ENCODE data around the gene TUBB6.

TUBB6 gene

DNA sequence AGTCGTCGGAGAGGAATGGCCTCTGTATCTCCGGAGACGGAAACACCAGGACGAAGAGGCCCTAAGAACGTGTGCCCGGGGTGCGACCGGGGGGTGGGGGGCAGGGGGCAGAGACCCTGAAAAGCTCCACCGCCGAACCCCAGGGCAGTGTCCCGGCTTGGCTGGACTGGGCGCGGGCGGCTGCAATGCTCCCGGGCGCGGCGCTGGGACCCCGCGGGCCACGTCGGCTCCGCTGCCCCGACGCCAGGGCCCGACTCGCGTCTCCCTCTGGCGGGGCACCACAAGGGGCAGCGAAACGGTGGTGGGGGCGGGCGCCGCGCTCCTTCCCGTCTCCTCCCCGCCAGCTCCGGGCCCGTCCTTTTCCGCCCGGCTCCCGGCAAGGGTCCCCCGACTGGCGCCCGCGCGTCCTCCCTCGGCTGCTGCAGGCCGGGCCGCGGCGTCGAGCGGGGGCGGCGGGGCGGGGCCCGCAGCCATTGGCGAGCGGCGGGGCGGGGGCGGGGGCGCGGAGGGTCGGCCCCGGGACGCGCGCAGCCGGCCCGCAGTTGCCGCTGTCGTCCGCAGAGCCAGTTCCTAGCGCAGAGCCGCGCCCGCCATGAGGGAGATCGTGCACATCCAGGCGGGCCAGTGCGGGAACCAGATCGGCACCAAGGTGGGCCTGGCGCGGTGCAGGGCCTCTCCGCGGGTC, at the start of gene TUBB6:
Gene TUBB6, plus strand, starts transcription at position 541 of the 685 bp plus-strand sequence. Its CDS starts 52 bp downstream, at position 593.
- DNase-seq, result peak; percentile 34

DNA sequence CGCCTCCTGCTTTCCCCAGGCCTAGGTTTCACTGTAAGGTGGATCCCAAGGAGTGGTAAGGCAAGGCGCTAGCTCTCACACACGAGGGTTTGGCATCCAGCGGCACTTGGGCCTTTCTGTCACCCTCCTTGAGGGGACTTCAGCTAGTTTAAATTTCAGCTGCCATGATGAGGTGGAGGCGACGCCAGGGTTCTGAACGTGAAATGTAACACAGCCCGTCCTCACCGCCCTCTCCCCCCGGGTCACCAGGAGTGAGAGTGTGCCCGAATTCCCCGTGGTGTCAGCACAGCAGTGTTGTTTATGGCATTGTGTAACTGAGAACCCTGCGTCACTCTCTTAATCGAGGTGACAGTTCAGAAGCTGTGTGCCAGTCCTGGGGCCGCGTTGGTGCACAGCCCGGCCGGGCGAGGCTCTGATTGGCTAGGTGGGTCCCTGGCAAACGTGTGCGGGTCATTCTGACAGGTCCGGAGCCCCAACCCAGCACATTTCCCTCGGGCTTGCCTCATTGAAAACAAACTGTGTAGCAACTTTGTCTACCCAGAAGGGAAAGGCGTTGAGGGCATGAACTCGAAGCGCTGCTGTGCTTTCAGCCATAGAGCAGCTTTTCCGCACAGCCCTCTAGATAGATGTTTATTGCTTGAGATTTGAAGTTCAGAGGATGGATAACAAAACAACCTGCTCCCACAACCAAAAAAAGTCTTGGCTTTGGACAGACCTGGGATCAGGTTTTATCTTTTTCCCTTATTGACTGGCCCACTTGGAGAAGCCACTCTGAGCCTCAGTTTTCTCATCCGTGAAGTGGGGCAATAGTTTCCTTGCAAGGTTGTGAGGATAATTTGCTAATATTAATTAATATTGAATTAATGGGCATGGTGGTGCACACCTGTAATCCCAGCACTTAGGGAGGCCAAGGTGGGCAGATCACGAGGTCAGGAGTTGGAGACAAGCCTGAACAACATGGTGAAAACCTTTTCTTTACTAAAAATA, 49.0 kb upstream of the TUBB6 start:
- DNase-seq, result no peak

DNA sequence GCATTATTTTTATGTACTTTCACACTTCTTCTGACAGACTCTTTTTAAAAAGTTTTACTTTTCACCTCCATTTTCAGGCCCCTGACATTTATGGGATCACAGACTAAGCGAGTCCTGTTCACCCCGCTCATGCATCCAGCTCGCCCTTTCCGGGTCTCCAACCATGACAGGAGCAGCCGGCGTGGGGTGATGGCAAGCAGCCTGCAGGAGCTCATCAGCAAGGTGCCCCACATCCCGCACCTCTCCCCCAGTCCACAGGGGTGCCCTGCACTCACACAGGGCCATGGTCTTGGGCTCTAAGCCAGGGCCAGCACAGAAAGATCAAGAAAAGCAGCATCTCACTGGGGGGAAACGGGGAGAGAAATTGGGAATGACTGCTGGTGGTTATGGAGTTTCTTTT, 45.3 kb upstream of the TUBB6 start:
- DNase-seq, result no peak

DNA sequence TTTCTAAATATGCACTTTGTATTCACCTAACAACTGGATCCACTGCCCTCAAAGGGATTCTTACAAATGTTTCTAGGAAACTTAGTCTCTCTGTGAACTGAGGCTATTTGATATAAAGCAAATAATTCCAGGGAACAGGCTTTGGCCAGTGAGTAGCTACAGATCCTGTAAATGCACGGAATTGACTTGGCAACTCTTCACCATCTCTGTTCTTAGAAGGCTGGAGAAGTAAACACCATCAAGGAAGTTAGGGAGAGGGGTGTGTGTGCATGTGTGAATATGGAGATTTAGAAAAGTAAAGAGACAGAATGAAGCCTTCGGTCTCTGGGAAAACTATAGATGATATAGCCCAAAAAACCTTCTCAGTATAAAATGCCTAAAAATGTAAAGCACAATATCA, 43.2 kb upstream of the TUBB6 start:
- no peak for DNase-seq

DNA sequence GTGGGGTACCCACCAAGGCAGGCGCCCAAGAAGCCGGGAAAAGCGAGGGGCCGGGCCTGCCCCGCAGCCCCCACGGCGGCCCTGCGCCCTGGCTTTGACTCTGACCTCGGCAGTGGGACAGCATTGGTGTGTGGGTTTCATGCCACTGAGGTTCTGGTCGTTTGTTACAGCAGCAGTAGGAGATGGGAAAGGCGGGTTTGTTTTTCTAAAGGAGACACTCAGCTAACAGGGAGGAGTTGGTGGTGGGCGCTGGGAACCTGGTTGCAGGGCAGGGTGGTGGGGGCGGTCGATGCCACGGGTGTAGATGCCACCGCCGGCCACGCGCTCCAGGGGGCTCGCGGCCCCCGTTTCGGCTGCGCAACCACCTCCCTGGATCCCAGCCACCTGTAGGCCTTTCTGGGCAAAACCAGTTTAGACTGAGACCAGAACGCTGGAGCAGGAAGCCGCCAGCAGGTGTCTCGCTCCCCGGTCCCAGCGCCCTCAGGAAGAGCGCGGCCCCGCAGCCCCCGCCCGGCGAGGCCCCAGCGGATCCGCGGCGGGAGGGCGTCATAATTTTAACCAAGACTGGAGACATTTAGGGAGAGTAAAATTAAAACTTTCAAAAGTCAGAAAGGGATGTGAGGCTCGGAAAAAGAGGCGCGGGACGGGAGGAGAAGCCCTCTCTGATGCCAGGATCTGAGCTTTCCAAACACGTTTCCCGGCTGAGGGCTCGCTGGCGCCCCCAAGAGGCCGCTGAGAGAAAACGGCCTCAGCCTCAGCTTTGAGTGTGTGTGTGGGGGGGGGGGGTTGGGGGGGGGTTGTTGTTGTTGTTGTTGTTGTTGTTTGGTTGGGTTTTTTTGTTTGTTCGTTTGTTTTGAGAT, 36.4 kb upstream of the TUBB6 start:
- peak; percentile 74 for DNase-seq

DNA sequence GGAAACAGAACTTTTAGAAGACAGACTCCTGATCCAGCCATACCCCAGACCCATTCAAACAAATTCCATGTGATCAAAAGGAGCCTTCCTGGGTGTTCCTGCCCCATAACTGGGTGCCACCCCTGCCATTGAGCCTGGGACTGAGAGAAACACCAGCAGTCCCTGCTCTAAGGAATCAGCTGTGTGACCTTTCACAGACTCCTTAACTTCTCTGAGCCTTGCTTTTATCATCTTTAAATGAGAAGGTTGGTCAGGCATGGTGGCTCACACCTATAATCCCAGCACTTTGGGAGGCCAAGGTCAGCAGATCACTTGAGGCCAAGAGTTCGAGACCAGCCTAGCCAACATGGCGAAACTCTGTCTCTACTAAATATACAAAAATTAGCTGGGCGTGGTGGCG, 33.2 kb upstream of the TUBB6 start:
- DNase-seq, result no peak

DNA sequence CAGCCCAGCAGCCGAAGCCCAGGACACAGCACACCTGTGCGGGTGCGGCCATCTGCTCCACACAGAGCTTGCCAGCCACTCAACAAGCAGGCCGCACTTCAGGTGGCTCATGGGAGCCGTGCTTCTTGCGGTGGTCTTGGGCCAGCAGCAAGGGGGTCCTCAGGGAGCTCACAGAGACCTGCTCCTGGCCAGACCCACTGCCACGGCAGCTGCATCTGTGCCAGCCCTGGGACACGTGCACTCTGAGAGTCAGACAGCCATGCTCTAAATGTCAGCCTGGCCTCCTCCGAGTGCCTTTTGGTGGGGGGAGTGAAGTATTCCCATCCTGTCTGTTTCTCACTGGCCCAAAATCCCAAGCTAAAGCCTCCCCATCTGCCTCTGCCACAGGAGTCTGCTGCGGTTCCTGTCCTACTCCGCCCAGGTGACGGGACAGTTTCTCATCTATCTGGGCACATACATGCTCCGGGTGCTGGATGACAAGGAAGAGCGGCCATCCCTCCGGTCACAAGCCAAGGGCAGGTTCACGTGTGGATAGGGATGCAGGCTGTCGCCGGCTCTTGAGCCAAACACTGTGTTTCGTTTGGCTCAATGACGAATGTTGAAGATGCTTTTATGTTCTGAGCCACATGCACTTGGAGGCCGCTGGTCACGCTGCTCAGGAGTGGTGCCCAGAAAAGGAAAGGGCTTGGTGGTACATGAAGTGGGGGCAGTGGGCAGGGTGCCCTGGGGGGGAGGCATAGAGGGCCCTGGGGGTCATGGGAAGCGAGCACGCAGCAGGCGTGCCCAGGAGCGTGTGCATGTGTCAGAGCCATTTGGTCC, 31.1 kb upstream of the TUBB6 start:
- no peak for DNase-seq

DNA sequence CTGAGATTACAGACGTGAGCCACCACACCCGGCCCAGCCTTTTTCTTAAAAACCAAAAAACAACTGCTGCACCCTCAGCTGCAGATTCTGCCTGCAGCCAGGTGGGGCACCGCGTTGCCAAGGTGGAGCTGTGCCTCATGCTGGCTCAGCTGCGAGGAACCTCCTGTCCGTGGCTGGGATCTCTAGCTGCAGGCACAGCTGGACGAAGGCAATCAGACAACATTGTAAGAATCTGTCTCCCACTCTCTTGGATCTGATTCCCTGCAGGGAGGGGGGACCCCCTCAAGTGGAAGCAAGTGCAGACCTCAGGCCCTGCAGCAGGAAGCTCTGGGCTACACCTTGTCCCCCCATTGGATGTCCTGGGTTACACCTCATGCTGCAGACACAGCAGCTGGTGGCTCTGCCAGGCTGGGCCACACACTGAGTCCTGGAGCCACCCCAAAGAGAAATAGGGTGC, 29.8 kb upstream of the TUBB6 start:
- DNase-seq, result no peak

DNA sequence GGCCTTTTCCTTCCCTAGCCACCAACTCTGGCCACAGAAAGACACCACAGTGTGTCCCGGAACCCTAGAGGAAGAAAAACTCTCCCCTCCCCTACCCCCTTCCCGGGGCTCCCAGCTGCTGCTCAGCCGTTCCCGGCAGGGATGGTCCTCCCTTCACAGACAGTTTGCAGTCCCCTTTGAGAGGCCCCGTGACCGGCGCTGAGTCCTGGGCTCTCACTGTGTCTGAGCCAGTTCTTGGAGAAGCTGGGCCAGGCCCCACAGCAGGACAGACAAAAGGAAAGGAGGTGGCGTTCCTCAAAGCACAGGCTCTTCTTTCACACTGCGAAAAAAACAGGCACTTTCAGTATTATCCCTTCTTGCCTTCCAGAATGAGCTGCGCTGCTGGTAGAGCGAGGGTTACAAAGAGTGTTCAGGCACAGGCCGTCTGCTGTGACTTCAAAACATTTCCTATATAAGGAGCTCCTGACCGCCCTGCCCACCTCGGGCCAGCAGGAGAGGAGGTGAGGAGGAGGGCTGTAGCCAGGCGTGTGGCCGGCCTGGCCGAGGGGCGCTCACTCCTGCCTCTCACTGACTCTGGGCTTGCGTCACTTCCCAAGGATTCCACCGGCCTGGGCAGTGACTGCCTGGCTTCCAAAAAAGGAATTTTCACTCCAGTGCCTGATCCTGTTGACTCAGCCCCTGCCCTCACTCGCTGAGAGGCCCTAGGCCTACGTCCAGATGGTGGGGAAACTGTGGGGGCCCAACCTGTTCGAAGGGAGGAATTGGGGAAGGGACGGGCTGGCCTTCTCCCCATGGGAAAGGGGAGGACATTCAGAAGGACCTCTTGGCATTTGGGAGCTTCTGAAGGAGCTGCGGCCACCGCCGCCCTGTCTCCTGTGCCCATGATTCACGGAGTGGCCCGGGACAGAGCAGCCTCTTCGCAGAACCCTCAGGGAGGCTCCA, 29.0 kb upstream of the TUBB6 start:
- DNase-seq, result no peak

DNA sequence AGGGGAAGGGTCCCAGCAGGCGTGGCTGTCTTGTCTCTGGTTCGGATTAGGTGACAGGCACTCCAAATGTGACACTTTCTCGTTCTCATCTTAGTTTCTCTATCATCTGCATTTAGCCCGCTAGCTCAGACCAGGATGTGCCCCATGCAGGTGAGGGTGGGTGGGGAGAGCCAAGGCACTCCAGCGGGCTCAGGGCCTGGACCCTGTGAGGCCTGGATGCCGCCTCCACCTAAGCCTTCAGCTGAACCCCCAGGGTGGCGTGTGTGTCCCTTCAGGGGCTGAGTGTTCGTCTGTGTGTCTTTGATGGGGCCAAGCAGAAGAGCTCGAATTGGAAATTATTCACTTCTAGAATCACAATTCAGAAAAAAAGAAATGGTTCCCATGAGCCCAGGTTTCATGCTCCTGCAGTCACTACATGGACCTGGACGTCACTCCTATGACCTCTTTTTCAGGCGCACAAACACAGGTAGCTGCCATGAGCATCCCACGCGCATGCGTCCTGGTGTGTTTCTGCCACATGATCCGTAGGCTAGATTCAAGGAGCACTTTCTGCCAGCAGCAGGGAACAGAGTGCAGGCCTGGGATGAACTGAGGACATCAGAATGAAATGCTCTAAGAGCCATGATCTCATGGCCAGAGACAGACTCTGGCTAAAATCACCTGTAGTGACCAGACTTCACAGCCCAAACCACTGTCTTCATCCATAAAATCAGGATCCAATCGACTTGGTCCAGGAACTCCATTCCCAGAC, 28.1 kb upstream of the TUBB6 start:
- no peak for DNase-seq

DNA sequence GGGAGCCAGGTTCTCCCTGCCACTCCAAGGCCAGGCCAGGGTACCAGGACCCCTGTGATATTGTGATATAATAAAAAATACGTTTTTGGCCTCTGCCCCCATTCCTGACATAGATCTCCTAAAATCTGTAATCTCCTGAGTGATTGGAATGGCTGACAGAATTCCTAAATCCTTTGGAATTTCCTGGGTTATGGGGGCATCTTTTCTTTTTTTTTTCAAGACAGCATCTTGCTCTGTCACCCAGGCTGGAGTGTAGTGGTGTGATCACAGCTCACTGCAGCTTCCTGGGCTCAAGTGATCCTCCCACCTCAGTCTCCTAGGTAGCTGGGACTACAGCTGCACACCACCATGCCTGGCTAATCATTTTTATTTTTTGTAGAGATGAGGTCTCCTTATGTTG, 26.2 kb upstream of the TUBB6 start:
- DNase-seq, result no peak

DNA sequence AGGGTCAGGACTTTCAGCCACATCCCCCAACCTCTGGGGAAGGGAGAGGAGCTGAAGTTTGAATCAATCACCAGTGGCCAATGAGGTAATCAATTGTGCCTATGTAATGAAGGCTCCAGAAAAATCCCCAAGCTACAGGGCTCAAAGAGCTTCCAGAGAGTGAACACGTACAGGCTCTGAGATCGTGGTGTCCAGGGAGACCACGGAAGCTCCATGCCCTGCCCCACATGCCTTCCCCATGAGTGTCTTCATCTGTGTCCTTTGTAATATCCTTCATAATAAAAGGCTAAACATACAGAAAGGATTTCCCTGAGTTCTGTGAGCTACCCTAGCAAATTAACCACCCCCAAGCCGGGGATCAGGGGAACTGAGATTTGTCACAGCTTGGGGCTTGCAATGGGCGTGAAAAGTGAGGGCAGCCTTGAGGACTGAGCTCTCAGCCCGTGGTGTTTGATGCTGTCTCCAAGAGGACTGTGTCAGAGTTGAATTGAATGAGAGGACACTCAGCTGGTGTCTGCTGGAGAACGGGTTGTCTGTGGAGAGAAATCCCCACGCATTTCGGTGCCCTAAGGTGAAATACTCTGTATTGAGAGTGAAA, 25.5 kb upstream of the TUBB6 start:
- DNase-seq, result no peak

DNA sequence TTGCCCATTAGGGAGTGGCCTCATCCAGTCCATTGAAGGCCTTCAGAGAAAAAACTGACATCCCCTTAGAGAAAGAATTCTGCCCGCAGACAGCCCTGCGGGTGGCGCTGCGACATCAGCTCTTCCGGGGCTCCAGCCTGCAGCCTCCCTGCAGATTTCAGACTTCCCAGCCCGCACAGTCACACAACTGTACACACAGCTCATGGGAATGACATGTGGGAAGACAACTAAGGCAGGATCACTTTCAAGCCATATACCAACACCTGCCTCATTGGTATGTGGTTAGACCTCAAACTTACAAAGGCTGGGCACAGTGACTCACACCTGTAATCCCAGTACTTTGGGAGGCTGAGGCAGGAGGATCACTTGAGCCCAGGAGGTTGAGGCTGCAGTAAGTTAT, 24.8 kb upstream of the TUBB6 start:
- no peak for DNase-seq

DNA sequence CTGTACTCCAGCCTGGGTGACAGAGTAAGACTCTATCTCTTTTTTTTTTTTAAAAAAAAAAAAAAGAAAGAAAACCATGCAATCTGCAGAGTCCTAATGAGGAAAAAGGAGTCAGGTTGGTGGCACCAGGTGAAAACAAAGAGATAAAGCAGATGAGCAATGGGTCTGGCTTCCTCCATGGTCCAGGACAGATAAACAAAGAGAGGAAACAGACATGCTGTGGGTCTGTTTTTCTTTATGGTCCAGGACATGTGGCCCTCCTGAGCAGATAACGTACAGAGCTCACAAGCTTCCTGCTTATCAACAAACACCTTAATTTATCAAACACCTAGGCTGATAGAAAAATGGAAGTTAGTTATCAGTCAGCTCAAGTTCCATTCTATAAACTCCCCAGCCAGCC, 24.4 kb upstream of the TUBB6 start:
- DNase-seq, result no peak

DNA sequence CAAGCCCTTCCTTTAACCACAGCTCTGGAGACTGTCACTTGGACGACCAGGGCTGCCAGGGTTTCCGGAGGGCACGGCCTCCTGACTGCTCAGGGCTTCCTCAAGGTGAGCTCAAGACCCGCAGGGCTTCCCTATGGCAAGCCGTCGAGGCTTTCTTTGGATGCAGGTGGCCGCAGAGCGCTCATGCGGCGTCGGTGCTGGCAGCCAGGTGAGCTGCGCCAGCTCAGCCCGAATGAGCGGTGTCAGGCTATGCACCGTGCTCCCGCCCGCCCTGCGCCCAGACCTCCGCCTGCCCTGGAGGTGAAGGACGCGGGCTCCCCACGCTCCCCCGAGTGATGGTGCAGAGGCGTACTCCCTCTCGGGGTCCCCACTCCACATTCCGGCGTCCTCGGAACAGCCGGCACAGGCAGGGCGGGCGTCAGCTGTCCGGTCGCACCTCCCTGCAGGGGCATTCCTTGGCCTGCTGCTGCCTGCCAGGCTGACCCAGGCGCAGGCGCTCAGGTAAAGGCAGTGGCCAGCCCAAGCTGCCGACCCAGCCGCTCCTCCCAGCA, 20.8 kb upstream of the TUBB6 start:
- DNase-seq, result no peak

DNA sequence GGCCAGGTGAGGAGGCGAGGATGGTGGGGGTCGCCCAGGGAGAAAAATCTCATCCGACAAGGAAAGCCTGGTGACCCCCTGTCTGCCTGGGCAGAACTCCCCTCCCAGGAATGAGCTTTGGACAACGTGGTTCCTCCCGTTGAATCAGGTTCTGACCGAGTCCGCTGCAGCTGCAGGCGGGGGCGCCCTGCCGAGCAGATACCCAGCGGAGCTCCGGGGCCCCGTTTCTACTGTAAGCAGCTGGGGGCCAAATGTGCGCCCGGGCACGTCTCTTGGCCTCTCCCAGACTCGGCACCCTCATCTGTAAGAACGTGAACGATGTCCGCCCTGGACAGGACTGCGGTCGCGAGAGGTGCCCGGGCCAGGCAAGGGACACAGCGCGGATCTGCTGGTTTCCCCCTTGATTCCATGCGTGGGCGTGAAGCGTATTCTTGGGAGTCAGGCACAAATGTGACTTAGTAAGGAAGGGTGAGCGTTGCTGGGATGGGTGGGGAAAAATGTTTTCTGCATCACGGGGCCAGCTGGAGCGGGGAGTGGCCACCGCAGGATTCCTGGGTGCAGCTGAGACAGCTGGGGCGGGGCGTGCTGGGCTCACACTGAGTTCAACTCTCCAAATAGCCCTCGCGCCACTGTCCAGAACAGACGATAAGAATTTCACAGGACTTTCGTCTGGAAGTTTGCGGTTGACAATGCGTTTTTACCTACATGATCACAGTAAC, 20.2 kb upstream of the TUBB6 start:
- DNase-seq, result no peak

DNA sequence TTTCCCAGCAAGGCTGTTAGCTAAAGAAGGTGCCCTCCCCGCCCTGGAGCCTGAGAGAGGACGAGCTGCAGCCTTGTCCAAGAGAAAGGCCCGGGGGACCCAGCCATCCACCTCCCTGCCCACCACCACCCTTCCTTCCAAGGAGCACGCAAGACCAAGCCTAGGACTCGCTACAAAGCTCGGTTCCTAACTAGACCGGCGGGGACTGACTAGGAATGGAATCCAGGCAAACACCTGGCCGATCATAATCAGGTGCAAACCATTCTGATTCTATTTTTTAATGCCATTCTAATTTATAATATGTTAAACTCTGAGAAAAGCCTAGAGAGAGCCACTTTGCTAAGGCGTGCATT, 19.7 kb upstream of the TUBB6 start:
- no peak for DNase-seq

DNA sequence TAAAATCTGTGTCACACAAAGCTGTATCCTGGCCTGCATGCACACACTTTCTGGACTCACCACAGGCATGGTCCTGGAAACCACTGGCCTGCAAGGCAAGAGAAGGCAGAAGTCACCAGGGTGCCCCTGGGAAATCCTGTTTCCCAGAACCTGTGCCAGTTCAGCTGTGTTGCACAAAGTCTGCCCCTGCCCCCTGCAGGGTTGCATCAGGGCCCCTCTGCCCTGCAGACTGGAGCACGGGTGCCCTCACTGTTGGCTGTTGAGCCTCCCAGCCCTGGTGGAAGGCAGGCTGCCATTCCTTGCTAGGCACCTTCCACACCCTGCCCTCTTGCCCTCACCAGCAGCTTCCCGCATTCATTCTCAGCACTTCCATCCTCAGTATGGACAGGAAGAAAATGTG, 18.0 kb upstream of the TUBB6 start:
- DNase-seq, result no peak

DNA sequence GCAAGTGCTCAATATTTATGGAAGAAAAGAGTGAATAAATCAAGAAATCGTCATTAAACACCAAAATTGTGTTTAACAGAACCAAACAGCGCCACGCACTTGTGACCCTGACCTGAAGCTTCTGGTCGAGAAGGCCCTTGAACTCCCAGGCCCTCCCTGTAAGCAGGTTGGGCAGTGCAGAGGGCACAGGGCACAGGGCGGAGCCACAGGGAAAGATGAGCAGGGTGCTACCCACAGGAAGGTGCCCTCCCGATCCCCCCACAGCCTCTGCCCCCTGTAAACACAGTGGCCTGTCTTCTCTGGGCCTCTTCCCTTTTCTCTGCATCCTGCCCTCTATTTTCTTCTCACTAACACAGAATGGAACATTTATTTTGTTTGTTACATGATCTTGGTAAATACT, 16.9 kb upstream of the TUBB6 start:
- no peak for DNase-seq
